Hematopoietic multipotent progenitor cell treated with erythropoietin and hydrocortisone succinate and interleukin-3 and kit ligand, for 15 days (in vitro differentiated cells): Measurements from ENCODE around the gene FOXP1.
"Not testable (repeated sequence)": the region's sequence is repeated elsewhere in the genome, so short reads cannot be mapped to it uniquely, and the experiment has no call there.

ENCODE experiments used
- DNase-seq: peaks from one replicate; pipeline ENCODE4 v3.0.0-alpha.2; 2015; ENCODE audit warnings: low spot score

The FOXP1 gene

DNA sequence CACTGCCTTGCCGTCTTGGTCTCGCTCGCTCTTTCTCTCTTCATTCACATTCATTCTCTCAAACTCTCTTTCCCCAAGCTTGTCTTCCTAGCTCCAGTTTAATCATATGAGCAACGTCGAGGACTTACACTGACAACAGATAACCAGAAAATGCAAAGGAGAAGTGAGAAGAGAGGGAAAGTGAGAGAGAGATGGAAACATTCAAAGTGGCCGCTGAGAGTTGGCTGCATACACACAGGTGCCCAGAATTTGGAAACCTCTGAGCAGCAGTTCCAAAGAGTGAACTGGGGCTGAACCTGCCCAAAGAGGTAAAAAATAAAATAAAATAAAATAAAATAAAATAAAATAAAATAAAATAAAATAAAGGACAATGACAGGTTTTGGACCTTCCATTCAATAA is 583.0 kb downstream of the FOXP1 start:
- DNase-seq = no peak

- DNase-seq = no peak
Observed at GRCh38 chr3:70999730-71000129, 583.8 kb downstream of the FOXP1 start.

GRCh38 chr3:70996082-70996481 is 587.4 kb downstream of the FOXP1 start:
- DNase-seq = no peak

GRCh38 chr3:70994644-70995043 is 588.9 kb downstream of the FOXP1 start:
- no peak for DNase-seq

DNA sequence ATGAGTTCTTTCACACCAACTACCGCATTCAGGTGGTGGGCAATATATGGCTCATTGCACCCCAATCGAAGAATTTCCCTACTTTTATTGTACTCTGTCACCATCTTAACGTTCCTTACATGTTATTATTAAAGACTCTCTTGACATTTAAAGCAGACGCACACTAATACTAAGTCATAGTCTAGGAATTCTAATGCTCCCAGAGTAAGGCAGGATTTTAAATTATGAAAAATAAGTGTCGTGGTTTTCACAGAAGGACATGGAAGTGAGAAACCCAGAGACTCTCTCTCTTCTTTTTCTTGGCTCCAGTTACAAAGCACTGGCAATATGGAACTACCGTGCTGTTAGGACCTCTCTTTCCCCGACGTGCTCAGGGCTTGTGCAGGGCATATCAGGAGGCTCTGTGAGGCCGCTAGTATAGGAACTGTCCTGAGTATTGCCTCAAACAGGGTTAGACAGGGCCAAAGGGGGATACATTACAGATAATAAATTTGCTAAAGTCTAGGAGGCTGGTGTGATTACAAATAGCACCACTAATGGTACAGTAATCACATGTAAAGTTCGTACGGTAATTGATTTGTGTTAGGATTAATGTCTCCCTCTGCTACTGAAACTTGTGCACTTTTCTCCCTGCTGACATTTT is 590.8 kb downstream of the FOXP1 start:
- no peak for DNase-seq

DNA sequence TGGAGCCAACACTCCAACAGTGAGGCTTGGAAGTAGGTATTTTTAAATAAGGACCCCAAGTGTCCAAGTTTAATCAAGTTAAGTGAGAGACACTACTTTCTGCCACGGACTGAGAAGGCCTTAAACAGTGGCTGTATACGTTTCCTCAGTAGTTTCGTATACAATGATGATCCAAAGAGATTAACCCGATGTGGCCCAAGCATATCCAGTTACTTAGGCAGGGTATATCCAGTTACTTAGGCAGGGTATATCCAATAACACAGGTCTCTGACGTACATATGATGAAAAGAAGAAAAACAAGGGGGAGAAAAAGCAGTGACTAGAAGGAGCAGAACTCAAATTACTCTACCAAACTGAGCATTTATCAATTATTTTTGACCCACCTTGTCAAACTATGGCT is 591.4 kb downstream of the FOXP1 start:
- no peak for DNase-seq

- no peak for DNase-seq
Observed at GRCh38 chr3:70990723-70991122, 592.8 kb downstream of the FOXP1 start.

DNA sequence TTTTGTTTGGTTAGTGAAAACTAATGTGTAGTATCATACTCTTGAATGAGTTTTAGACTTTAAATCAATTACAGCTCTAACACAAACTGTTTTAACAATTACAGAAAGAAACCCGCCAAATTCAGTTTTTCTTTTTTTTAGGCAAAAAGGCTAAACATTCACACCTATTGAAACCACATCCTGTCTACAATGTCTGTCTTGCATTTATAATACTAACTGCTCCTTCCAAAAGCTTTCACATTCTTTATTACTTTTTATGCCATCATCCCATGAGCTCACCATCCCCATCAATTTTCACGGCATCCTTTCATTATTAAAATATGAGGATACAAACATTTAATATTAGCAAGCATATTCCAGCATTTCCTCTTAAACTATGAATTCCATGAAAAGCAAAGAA is 593.3 kb downstream of the FOXP1 start:
- DNase-seq = no peak

- no peak for DNase-seq
Observed at GRCh38 chr3:70989174-70989573, 594.4 kb downstream of the FOXP1 start.

- DNase-seq = no peak
Observed at GRCh38 chr3:70988111-70988510, 595.4 kb downstream of the FOXP1 start.

- DNase-seq = no peak
Observed at GRCh38 chr3:70985572-70985971, 598.0 kb downstream of the FOXP1 start.

GRCh38 chr3:70984776-70985482 is 598.6 kb downstream of the FOXP1 start:
- DNase-seq = no peak

DNA sequence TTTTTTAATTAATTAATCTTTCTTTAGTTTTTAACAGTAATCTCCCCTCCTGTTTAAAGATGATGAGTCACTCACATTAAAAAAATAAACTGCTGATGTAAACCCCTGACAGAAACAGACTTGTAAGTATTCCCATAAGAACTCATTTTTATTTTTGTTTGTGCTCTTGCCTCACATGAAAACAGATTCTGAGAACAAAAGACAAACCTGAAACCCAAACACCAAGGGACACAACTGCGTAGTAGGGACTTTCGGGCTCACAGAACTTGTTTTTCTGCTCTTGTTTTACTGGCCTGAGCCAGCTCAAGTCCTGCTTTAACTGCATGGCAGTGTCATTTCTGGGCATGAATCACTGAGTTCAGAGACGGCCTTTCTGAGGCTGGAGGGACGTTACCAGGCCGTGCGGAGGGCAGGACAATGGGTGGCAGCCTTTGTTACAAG is 600.8 kb downstream of the FOXP1 start:
- DNase-seq = peak; percentile 15

DNA sequence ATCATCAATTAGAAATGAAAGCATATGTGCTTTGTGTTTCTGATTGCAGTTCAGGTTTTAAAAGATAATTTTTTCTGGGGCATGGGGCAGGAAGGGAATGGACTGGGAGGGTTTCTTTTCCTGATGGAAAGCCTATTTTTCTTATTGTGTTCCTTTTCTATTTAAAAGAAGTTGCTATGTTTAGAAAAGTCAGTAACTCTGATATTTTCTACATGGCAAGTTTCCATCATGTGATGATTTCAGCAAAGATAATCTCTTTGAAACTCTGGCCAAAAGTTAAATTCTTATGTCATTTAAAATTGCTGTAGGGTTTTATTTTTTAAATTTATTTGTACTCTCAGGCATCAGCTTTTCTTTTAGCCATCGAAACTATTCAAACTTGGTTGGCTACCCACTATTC is 601.2 kb downstream of the FOXP1 start:
- DNase-seq = no peak

- no peak for DNase-seq
Observed at GRCh38 chr3:70981231-70981880, 602.2 kb downstream of the FOXP1 start.

GRCh38 chr3:70980646-70981170 is 602.8 kb downstream of the FOXP1 start:
- DNase-seq = no peak

GRCh38 chr3:70979983-70980645 is 603.4 kb downstream of the FOXP1 start:
- DNase-seq = no peak

- no peak for DNase-seq
Observed at GRCh38 chr3:70977712-70978111, 605.8 kb downstream of the FOXP1 start.

DNA sequence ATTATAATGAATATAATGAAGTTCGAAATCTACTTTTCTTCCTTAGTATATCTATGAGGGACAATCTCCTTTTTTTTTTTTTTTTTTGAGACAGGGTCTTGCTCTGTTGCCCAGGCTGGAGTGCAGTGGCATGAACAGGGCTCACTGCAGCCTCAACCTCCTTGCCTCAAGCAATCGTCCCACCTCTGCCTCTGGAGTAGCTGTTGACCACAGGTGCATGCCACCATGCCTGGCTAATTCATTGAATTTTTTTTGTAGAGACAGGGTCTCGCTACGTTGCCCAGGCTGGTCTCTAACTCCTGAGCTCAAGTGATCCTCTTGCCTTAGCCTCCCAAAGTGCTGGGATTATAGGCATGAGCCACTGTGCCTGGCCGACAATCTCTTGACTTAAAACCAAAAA is 607.5 kb downstream of the FOXP1 start:
- DNase-seq = not testable (repeated sequence)

GRCh38 chr3:70974747-70975146 is 608.8 kb downstream of the FOXP1 start:
- no peak for DNase-seq

- DNase-seq = no peak
Observed at GRCh38 chr3:70973558-70973957, 610.0 kb downstream of the FOXP1 start.

DNA sequence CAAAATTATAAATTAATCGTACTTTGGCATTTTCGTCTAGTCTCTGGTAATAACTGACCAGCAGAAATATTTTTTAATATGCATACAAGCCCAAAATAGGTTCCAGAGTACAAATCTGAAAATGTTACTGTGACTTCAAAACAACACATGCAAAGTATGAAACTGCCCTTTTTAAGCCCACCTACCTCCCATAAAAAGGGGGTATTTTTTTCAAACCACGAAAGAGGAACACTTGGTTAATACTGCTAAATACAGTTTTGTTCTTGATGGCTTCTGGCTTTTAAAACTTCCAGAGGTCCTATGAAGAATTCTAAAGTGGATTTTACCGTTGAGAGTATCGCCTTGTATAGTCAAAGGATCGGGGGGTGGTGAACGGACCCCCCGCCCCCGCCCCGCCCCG is 610.7 kb downstream of the FOXP1 start:
- no peak for DNase-seq

GRCh38 chr3:70970952-70971351 is 612.6 kb downstream of the FOXP1 start:
- no peak for DNase-seq
